GM18867 (cell line): Measurements from ENCODE around the gene GAB4.

Source experiments
- ATAC-seq: cut with Tn5 transposase; IDR thresholded peaks from one replicate; pipeline ENCODE4 v1.9.1; 2021; ENCODE audit warnings: mild to moderate bottlenecking, moderate library complexity; ENCODE audit not compliant: unreplicated experiment

GAB4 gene

GRCh38 chr22:16989915-16990314 is 18.1 kb downstream of the GAB4 start:
- no peak for ATAC-seq

DNA sequence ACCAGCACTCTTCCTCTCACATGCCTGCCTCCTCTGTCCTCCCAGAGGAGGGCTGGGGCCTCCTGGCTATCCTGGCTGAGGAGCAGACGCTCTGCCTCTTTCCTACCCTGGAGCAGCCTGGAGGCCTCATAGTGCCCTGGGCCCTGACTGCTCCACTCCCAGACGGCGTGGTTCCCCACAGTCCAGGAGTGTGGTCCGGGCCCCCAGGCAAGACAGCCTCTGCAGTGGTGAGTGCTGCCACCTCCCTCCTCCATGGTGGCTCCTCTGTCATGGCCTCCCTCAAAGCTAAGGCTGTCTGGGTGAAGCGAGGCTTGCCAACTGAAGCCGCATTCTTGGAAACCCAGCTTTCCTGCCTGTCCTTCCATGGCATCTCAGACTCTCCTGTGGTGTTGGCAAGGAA is 19.8 kb downstream of the GAB4 start:
- ATAC-seq = no peak

DNA sequence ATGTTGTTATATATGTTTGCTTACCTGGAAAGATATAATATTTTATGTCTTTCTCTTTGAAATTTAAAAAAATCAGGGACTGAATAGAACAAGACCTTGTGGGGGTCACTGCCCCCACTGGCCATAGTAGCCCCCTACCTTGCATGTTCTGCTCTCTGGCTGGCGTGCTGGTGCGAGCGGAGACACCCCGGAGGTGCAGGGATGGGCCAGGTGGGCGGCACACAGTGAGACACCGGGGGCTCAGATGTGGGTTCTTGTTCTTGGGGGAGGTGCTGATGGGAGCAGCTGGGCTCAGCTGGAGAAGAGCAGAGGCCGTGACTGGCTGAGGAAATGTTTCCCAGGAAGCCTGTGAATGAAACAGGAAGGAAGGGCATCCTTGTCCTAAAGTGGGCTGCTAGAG is 20.2 kb downstream of the GAB4 start:
- no peak for ATAC-seq

DNA sequence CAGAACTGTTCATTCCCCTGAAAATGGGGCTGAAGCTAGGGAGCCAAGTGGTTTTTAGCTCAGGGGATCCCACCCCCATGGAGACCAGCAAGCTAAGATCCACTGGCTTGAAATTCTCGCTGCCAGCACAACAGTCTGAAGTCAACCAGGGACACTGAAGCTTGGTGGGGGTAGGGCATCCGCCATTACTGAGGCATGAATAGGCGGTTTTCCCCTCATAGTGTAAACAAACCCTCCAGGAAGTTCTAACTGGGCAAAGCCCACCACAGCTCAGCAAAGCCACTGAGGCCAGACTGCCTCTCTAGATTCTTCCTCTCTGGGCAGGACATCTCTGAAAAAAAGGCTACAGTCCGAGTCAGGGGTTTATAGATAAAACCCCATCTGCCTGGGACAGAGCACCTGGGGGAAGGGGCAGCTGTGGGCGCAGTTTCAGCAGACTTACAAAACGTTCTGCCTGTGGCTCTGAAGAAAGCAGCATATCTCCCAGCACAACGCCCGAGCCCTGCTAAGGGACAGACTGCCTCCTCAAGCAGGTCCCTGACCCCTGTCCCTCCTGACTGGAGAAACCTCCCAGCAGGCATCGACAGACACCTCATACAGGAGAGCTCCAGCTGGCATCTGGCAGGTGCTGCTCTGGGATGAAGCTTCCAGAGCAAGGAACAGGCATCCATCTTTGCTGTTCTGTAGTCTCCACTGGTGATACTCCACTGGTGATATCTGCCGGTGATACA is 32.7 kb downstream of the GAB4 start:
- ATAC-seq = no peak

GRCh38 chr22:16974298-16975084 is 33.5 kb downstream of the GAB4 start:
- no peak for ATAC-seq

- no peak for ATAC-seq
Observed at GRCh38 chr22:16973591-16974297, 34.3 kb downstream of the GAB4 start.

DNA sequence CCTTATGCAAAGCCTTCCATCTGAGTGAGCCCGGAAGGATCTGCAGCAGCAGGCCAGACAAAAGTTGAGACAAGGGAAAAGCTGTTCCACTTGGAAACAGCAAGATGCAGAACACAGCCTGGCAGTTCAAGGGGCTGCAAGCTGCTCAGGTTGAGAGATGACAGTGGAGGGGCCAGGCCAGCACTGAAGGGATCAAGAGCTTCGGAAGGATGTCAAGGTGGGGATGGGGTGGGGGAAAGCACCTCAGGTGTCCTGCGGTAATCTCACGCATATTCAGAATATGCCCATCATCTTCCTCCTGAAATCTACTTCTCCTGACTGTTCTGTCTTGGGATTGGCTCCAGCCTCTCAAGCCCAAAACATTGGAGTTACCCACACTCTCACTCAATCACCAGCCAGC is 35.7 kb downstream of the GAB4 start:
- ATAC-seq = no peak

DNA sequence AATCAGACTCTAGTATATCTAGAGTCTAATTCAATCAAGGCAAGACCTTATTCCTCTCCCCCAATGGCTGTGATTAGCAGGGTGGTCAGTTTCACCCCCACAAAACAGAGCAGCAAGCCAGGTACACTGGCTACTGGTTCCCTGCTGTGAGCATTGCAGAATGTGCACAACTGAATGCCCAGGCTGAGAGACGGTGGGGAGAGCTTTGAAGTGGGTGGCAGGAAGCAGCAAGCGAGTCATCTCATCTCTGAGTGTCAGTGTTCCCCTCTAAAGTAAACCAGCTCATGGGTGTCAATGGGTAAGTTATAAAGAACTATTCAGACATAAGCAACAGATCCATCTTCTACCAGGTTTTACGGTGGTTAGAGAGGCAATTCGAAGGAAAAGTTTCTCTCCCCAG is 37.6 kb downstream of the GAB4 start:
- no peak for ATAC-seq

- no peak for ATAC-seq
Observed at GRCh38 chr22:16969508-16970327, 38.3 kb downstream of the GAB4 start.

- no peak for ATAC-seq
Observed at GRCh38 chr22:16968218-16968595, 39.8 kb downstream of the GAB4 start.

GRCh38 chr22:16967453-16968217 is 40.4 kb downstream of the GAB4 start:
- ATAC-seq = no peak

GRCh38 chr22:16966251-16966650 is 41.8 kb downstream of the GAB4 start:
- ATAC-seq = no peak

DNA sequence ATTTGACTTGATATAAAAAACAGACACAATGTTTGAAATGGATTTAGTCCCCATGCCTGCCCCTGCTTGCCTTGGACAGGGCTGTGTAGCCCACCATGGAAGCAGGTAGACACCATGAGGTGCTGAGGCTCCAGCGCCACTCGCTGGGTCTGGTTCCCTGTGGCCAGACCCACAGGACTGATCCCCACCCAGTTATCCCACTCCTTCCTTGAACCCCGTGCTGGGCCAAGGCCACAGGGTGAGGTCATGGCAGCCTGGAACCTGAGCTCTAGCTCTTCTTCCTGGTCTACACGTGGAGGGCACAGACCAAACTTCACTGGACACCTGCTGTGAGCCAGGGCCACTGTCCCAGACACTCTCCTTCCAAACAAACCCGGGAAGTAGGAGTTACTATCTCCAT is 42.5 kb downstream of the GAB4 start:
- no peak for ATAC-seq

- ATAC-seq = no peak
Observed at GRCh38 chr22:16965083-16965482, 42.9 kb downstream of the GAB4 start.

- ATAC-seq = no peak
Observed at GRCh38 chr22:16964366-16964765, 43.7 kb downstream of the GAB4 start.

- ATAC-seq = no peak
Observed at GRCh38 chr22:16963189-16963945, 44.7 kb downstream of the GAB4 start.

GRCh38 chr22:16962501-16962900 is 45.5 kb downstream of the GAB4 start:
- ATAC-seq = no peak

- no peak for ATAC-seq
Observed at GRCh38 chr22:16961477-16962186, 46.4 kb downstream of the GAB4 start.

DNA sequence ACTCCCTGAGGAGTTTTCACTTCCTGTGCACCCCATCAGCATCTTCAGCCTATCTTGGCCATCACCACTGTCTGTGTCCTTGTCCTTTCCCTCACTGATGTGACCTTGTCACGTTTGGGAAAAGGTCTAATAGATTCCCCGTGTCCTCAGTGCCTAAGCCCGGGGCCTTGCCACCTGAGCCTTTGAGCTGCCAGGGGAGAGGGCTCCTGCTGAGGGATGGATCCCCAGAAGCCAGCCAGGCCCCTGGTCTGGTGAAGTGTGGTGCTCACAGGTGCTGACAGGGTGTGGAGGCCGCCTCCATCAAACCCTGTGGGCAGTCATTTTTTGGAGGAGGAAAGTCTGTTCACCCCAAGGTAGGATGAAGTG is 47.2 kb downstream of the GAB4 start:
- ATAC-seq = no peak
